Kidney epithelial cell (primary cell): Measurements from ENCODE around the gene TAS1R2. TPM values are rescaled to one million over a fixed set of nuclear protein-coding genes. Genes with fewer than 3 reads are reported as not detected.

ENCODE experiments used
- DNase-seq: peaks from one replicate; pipeline ENCODE4 v3.0.0-alpha.2; 2010; ENCODE audit warnings: low read depth
- H3K27me3 ChIP-seq: 2 replicates; pipeline ENCODE4 v1.6.0; 2011; ENCODE audit warnings: low read length; ENCODE audit not compliant: control insufficient read depth, insufficient read depth
- H3K36me3 ChIP-seq: 2 replicates; pipeline ENCODE4 v1.5.1; 2011; ENCODE audit warnings: low read length; ENCODE audit not compliant: control insufficient read depth, insufficient read depth
- H3K4me3 ChIP-seq: 2 replicates; pipeline ENCODE4 v1.5.1; 2011; ENCODE audit warnings: low read depth, mild to moderate bottlenecking, control low read depth, low read length
- total RNA-seq: library from RNA; depleted of rRNA; stranded (reverse); fragments of >200 nt; gene quantifications from 2 replicates; pipeline ENCODE4 v1.2.3, GENCODE V29; 2015
- TF ChIP-seq, protein P1 (sequence below): IDR thresholded peaks from 2 replicates; pipeline ENCODE4 v1.5.1; 2011; ENCODE audit warnings: mild to moderate bottlenecking, moderate library complexity, low read length, control low read depth, inconsistent platforms; ENCODE audit not compliant: insufficient read depth, poor library complexity, severe bottlenecking

Gene TAS1R2
- total RNA-seq, 1 donor from 2014 or later, result not detected

DNA sequence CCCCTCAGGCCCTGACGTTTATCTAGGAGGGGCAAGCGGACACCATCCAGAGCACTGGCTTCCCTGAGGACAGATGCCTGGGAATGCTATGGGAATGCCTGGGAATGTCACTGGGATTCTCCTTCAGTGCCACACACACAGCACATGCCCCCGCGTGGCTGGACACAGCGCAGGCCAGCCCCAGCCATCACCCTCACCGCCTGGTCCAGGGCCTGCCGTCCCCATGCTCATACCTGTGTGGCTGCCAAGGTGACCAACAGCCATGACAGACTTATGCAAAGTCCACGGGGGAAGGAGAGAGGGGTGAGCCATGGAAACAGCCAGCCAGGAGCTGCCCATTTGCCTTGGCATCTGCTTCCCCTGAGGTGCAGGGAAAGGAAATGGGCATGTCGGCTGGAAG lies 5.7 kb upstream of the TAS1R2 start:
- TF ChIP-seq, protein P1, sequence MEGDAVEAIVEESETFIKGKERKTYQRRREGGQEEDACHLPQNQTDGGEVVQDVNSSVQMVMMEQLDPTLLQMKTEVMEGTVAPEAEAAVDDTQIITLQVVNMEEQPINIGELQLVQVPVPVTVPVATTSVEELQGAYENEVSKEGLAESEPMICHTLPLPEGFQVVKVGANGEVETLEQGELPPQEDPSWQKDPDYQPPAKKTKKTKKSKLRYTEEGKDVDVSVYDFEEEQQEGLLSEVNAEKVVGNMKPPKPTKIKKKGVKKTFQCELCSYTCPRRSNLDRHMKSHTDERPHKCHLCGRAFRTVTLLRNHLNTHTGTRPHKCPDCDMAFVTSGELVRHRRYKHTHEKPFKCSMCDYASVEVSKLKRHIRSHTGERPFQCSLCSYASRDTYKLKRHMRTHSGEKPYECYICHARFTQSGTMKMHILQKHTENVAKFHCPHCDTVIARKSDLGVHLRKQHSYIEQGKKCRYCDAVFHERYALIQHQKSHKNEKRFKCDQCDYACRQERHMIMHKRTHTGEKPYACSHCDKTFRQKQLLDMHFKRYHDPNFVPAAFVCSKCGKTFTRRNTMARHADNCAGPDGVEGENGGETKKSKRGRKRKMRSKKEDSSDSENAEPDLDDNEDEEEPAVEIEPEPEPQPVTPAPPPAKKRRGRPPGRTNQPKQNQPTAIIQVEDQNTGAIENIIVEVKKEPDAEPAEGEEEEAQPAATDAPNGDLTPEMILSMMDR, result no peak
- peaks cover 14% of the 10 kb centered on the region for H3K27me3 ChIP-seq
- H3K4me3 ChIP-seq, result no peak overlapping the region

DNA sequence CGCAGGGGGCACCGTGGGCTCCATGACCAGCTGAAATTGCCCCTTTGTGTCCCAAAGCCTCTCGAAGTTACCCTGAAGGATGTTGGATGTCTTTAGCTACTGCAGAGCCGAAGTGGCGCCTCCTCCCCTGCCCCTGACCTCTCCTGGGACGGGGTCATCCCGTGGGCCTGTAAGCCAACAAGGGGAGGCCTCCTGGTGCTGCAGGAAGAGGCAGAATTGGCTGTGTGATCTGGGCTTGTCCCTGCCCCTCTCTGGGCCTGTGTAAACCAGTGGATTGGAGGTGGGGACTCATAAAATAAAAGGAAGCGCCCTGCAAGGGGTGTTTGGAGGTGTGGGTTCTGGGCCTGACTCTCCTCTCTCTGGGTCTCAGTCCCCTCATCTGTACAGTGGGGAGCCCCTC lies 2.1 kb upstream of the TAS1R2 start:
- no peaks in the 10 kb centered on the region for H3K36me3 ChIP-seq
- TF ChIP-seq, protein P1, result no peak
- no peak for DNase-seq

More for the DNA sequence above, 5.7 kb upstream of the TAS1R2 start:
- no peak for DNase-seq
- H3K36me3 ChIP-seq, result no peaks in the 10 kb centered on the region

DNA sequence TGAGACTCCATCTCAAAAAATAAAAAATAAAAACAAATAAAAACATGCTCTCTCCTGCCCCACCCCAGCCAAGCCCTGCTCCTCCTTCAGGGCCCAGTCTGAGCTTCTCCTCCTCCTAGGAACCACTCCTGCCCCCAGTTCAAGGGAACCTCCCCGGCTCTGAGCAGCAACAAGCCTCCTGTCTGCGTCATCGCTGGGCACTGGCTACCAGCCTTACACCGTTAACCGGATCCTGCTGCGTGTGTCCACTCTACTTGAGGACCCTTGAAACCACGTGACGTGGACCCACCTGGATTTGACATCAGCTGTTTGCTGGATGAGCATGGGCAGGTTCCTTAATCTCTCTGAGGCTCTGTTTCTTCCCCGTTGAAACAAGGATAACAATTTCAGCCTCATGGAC lies 1.6 kb upstream of the TAS1R2 start:
- peaks cover 7% of the 10 kb centered on the region for H3K27me3 ChIP-seq
- no peaks in the 10 kb centered on the region for H3K36me3 ChIP-seq
- H3K4me3 ChIP-seq, result no peak overlapping the region
- TF ChIP-seq, protein P1, result no peak
- no peak for DNase-seq

More for the DNA sequence above, 2.1 kb upstream of the TAS1R2 start:
- H3K27me3 ChIP-seq, result peaks cover 7% of the 10 kb centered on the region
- H3K4me3 ChIP-seq, result no peak overlapping the region

DNA sequence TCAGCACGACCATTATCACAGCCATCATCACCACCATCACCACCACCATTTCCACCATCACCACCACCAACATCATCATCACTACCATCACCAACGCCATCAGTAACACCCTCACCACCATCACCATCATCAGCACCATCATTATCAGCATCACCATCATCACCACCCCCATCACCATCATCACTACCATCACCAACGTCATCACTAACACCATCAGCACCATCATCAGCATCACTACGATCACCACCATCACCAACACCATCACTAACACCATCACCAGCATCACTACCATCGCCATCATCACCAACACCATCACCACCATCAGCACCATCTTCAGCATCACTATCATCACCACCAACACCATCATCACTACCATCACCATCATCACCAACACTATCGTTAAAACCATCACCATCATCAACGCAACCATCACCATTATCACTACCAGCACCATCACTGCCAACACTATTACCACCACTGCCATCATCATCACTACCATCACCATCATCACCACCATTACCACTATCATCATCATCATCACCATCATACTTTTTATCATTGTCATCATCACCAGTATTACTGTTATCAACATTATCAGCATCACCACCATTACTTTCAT lies 1.3 kb downstream of the TAS1R2 start:
- TF ChIP-seq, protein P1, result no peak
- Histone ChIP-seq H3K4me3 (no peak overlapping the region), H3K27me3 (peaks cover 2% of the 10 kb centered on the region), H3K36me3 (no peaks in the 10 kb centered on the region)
- no peak for DNase-seq

DNA sequence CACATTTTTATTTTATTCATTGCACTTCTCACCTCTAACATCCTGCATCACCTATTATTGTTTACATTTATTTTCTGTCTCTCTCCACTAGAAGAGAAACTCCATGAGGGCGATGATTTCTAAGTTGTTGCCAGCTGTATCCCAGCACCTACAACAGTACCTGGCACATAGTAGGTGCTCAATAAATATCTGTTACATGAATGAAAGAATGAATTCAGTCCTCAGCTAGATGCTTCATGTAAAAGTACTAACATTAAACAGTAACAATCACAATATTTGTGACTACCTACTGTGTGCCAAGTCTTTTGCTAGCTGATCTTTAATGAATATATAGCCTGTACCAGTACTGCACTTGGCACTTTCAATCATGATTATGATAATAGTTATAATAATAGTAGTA lies 3.0 kb downstream of the TAS1R2 start:
- TF ChIP-seq, protein P1, result no peak
- Histone ChIP-seq H3K4me3 (no peak overlapping the region), H3K36me3 (no peaks in the 10 kb centered on the region), H3K27me3 (no peaks in the 10 kb centered on the region)
- no peak for DNase-seq

DNA sequence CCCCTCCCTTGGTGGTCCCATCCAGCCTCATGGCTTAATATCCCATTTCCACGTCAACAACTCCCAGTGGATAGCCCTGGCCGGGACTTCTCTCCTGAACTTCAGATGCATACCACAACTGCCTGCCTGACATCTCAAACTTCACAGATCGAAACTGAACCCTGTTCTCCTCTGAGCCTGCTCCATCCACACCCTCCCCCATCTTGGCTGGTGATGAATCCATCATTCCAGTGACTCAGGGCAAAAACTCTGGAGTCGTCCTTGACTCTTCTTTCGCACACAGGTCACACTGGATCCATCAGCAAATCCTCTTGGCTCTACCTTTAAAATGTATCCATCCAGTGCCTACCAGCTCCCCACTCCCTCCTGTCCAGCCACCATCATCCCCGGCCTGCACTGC lies 3.9 kb downstream of the TAS1R2 start:
- TF ChIP-seq, protein P1, result no peak
- no peak for DNase-seq
- H3K4me3 ChIP-seq, result no peak overlapping the region

More for the DNA sequence above, 3.9 kb downstream of the TAS1R2 start:
- Histone ChIP-seq H3K36me3 (no peaks in the 10 kb centered on the region), H3K27me3 (no peaks in the 10 kb centered on the region)
